NCI-H460 (cell line): ENCODE results near the gene CADM1. TPM values are rescaled to one million over a fixed set of nuclear protein-coding genes. Genes with fewer than 3 reads are reported as not detected.

Experiments
- DNase-seq: peaks from one replicate; pipeline ENCODE4 v3.0.0-alpha.2; 2016; ENCODE audit warnings: low read depth; ENCODE audit errors: extremely low read depth
- total RNA-seq: library from RNA; depleted of rRNA; stranded (reverse); fragments of >200 nt; shearing (Covaris generic); gene quantifications from 2 replicates; pipeline ENCODE4 v1.2.3, GENCODE V29; 2014

The CADM1 gene
- total RNA-seq, 1 experiment from 2014 or later = 0.35 TPM

DNA sequence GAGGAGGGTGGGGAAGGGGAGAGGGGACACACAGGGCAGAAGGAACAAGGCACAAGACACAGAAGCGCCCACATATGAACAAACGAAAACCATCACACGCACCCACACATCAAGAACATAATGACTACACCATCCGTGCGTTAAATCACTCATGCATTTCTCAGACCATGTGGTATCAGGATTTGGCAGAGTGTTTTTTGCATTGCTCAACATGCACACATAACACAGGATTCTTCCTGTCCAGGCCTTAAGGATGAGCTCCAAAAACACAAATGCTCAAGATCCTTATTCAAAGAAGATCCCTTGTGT, 309.5 kb downstream of the CADM1 start:
- DNase-seq = no peak

DNA sequence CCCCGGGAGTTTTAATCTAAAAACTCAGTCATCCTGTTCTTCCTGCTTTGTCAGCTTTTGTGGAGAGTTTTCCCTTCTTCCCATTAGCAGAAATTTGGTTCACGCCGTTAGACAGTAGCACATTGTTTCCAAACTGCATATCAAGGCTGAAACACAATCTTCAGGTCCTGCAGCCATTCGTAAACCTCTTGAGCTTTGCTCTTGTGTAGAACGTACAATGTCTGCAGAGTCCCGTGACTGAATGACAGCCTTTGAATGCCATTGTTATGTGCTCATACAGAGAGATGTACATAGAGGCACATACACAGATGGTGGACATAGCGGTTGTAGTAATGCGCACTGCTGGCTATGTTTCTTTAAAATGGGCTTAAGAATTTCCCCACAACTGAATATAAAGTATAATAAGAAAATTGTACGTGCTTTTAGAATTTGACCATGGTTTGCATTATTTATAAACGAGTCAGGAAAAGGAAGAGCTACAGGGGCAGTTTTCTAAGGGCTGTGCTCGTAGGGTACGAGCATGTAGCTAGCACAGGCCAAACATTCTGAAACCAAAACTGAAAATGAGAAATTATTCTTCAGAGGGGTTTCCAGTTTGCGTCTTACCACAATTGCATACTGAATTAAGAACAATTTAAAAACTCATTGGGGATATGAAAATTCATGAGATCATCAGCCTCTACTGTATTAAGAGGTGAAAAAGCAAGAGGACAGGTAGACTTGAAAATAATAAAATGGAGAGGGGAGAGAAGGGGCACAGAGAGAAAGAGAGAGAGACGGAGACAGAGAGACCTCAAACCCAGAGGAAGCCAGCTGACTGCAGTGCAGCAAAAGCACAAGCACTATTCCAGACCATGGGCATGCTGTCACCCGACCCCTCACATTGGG, 310.1 kb downstream of the CADM1 start:
- DNase-seq = no peak

DNA sequence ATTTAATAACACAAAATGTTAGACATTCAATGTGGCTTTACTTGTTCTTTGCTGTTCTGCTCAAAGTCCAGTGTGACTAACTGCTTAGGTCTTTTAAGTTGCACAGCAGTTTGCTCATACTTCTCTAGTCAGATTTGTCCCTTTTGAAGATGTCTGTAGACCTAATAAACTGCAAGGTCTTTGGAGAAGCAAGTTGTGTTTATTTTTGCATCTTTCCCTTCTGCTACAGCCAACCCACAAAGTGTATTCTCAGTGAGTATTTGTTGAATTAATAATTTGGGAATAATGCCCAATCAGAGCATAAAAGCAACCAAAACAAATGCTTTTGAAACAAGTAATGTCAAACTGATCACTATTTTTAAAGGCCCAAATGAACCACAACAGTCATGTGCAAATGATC, 312.5 kb downstream of the CADM1 start:
- no peak for DNase-seq

DNA sequence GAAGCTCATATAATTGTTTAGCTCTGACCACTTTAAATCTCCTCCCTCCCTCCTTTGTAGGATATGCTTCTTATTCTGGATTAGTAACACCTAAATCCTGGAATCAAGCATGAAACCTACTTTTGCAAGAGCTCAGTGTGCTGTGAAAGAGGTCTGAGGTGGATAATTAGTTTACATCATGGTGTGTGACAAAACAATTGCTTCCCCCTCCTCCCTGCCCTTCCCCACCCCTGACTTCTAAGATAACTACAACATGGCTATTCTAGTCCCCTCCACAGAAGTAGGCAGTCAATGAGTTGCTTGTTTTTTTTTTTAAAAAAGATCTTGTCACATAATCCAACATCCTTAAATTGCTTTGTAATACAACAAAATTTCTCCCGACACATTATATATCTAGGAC, 314.0 kb downstream of the CADM1 start:
- no peak for DNase-seq

DNA sequence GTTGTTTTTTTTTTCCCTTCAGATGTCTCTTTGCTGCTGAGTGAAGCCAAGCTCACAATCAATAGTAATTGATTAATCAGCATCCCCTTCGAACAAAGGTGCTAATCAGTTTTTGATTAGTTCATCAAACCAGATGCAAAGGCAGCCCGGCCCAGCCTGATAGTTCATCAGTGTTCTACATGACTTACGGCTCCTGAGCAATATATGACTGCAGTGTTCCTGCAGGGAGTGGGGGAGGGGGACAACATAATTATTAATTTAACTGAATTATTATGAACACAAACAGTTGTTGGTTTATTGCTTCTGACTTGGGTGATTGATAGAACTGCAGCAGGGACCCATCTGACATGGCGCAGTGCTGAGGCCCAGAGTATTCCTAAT, 315.3 kb downstream of the CADM1 start:
- DNase-seq = no peak

DNA sequence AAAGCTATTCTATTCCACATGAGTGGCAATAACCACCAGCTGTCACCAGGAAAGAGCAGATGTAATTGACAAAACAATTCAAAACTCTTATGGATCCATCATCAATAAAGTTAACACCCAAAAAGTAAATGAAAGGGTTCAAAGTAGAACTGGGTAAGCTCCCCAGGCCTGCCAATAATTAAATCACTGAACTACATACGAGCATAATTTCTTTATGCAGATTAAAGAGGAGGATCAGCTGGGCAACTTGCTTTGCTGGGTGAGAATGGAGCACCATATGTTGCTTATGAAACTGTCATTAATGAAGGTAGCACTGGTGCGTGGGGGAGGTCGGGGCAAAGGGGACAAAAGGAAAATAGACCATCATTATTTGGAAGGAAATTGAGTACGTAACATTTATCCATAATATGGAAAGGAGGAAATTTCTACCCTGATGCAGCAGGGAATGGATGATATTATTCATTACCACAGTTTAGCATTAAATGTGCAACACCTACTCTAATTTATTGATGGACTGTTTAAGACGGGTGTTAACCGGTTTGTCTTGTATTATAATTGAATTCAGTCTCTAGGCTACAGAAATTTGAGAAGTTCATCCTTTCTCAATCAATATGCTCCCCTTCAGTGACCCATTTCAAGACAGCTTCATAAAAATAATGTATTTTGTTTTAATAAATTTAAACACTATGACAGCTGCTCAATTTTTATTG, 315.9 kb downstream of the CADM1 start:
- no peak for DNase-seq

DNA sequence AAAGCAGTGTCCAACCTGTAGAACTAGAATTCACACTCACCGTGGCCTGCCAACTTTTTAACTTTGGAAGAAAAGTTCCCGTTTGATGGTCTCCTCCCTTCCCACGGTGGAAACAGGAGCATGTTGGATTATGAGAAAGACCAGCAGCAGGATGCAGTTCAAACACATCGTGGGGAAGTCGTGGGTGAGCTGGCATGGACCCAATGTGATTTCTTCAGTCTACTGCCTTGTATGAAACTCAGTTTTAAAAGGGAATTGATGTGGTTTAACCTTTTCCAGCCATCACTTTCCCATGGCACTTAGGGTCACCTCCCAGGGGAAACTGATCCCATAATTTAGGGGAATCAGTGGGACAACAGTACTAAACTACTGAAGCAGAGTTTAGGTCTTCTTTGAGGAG, 318.3 kb downstream of the CADM1 start:
- DNase-seq = no peak

DNA sequence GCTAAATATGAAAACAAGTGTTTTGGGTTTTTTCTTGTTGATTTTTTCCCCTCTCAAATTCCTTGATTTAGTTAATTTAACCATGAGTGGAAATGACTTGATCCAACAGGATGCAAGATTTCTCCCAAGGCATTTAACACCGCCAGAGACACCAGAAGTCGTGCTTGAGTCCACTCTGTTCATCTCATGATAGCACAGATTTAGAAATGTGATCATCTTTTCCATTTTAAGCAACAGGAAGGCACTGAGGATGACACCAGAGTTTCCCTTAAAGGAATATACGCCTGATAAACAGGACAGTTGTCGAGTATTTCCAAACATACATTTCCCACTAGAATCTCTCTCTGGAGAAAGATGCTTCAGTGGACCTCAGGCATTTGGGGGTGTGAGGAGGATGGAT, 318.7 kb downstream of the CADM1 start:
- no peak for DNase-seq

DNA sequence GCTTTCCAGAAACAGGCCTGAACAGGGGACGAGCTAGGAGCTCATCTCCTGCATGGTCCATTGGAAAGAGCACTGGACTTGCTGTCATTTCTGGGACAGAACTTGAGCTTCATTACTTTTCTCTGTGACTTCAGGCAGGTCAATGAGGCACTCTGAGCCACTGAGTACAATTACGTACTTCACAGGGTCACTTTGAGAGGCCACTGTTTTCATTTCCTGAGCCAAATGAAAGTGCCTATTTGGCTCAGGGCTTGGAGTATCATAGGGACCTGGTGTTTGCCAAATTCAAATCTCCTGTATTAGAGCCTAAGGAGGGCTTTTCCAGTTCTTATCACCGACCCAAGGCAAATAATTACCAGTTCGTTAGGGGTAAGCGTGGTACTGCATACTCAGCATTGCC, 319.3 kb downstream of the CADM1 start:
- DNase-seq = no peak

DNA sequence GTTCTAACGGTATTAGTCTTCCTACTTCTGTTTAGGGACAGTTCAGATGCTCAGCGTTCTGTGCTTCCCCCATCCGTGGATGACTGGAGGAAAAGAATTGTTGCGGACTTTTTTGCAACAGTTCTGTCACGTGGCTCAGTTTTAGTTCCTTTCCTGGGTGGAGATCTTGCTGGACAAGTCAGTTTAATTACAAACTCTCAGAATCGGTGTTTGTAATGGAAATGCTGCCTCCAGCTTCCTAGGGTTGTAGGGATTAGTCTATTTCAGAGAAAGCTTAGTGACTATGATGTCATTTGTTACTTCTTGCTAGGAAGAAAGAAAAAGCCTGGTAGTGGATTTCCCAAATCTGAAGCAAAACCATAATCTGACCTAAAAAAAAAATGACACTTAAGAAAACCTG, 320.4 kb downstream of the CADM1 start:
- DNase-seq = no peak

DNA sequence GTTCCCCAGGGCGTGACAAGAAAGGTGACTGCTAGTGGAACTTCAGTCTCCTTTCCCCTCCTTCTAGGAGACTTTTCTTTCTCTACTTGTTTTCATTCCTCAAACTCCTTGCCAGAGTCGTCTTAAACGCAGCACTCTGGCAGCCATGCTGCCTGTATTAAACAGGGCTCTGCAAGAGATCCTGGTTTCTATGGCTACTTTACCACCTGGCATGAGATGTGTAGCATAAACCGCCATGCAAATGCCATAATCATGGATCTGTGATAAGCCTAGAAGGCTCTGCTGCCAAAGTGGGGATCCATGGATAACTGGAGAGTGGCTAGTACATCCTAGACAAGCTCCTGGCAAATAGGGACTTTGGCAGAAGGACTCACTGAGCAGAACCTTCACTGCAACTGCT, 321.1 kb downstream of the CADM1 start:
- DNase-seq = no peak

DNA sequence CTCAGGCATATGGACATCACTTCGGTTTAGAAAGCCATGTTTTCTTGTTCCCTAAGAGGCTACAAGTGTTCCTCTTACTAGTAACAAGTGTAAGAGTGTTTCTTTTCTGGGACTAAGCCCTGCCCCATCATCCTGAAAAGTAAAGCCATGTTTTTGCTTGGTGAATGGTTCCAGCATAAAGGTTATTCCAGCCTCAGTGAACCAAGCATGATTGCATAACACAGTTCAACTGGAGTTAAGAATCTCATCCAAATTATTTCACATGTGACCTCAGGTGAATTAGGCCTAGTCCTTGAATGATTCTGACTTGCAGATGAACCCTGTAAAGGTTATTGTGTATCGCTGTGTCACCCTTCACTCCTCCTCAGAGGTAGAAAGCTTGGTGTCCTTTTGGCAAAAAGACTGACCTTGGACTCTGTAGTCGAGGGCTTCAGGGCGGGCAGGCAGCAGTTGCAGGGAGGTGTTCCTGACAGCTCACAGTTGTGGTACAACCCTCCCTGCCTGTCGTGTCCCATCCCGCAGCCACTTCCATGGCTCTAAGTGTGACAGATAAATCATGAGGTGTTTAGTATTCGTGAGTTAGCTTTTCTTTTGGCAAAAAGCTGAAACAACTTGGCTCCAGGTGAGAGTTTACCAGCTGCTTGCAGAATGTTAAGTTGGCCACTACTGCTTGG, 321.8 kb downstream of the CADM1 start:
- DNase-seq = no peak

DNA sequence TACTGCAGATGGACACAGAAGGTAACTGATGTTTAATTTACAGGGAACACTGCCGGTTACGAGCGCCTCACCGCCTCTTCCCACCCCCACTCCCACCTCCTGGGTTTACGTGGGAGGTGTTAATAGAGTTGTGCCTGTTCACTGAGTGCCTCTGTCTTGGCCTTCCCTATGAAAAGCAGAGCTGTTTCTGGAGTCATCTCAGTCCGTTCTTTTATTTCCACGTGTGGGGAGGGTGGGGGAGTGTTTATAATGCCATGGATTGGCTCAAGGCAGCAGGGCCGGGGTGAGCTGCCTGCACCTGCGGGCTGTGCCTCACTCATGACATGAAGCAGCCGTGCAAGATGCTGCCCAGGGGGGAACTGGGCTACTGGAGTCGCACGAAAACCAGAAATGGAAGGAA, 322.7 kb downstream of the CADM1 start:
- DNase-seq = no peak

DNA sequence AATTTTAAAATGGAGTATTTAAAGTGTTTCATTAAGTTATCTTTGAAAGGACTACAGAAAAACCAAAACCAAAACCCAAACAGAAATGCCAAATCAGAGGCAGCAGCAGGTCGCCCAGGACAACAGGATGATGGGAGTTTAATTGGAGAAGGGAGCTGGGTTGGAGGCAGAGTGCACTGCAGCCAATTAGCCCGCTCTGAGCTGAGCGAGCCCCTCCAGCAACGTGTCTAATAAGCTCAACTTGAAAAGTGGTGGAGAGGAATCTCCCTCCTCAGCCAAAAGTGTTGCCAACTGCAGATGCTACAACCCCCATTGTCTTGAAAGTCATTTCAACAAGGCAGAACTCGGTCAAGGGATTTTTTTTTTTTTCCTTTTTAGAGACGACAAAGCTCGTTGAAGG, 323.9 kb downstream of the CADM1 start:
- DNase-seq = no peak

DNA sequence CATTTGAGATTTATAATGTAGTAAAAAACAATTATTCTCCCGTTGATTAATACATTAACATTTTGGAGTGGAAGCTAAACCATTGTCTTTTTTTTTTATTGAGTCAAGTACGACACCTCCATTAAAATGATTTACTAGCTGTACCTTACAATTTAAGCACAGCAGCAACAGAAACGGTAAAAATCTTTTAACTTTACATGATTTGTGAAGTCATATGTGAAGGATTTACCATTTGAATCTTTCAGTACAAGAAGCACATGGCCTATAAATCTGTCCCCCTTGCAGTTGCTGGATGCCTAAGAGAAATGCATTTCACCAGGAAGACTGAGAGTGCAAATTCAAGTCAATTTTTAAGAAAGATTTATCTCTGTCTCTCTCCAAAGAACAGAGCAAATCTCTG, 324.6 kb downstream of the CADM1 start:
- no peak for DNase-seq

DNA sequence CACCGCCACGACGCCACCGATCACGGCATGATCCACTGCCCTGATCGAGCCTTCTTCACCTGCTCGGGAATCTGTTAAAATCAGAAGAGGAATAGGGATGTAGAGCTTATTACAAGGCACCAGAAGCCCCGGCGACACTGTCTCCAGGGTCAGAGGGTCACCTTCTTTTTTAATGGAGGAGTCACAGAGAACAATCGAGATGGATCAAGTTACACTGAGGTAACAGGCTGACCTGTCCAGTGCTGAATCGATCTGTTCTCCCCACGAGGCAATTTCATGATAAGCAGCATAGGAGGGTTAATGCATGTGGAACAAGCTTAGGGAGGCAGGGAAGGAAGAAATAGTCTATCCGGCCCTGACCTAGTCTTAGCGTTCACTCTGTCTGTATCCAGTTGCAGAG, 325.5 kb downstream of the CADM1 start:
- DNase-seq = no peak

DNA sequence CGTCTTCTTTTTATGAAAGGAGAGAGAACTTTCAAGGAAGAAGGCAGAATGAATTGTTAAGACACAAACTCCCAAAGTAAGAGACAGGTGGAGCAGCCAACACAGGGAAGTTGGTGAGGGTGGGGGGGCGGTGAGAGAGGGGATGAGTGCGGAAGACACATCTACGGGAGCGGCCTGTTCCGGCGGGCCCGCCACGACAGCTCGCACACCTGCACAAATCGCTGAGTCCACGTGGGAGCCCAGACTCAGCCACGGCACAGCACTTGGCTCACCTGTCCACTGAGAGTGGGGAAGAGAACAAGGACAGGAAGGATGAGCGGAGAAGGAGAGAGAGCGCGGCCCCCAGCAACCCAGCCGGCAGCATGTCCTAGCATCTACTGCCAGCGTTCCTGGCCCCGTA, 331.1 kb downstream of the CADM1 start:
- no peak for DNase-seq

DNA sequence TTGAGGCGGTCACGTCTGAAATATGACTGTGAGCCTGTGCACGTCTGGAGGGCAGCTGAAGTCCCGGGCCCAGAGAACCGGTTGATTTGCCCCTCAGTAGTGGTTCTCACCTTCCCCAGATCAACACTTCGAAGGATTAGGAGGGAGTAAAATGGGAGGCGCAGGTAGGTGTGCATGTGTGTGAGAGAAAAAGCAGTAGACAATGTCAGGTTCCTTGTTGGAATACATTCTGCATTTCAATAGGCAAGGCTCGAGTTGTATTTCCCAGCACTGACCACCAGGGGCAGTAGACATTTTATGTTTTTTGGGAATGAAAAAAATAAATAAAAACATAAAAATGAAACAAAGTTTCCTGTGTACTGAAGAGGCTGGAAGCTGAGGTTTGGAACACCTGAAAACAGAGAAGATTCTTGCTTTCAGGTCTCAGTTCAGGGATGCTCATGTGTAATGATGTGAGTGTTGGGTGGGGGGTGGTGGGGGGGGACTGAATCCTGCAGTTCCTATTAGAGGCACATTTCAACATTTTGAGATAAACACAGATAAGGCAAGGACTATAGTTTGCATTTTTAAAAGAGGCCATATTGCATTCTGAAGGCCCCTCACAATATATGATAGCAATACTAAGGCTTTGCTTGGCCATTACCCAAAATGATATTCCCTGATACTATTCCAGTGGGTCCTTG, 333.9 kb downstream of the CADM1 start:
- DNase-seq = no peak

DNA sequence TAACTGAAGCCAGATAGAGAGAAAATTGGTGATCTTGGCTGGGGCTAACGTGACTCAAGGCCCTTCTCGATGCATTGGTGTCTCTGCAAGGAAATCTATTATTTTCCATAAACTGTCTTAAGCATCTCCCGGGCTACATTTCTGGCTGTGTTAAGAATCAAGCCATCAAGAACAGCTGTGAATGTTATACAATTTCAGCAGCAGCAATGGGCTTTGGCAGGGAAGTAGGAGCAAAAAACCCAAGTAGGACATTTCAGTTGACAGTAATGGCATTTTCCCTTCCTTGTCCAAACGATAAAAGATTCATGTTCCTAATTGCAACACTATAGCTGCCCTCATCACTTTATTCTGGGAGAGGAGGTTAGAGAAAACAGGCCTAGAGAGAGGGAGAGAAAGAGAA, 335.0 kb downstream of the CADM1 start:
- DNase-seq = no peak

DNA sequence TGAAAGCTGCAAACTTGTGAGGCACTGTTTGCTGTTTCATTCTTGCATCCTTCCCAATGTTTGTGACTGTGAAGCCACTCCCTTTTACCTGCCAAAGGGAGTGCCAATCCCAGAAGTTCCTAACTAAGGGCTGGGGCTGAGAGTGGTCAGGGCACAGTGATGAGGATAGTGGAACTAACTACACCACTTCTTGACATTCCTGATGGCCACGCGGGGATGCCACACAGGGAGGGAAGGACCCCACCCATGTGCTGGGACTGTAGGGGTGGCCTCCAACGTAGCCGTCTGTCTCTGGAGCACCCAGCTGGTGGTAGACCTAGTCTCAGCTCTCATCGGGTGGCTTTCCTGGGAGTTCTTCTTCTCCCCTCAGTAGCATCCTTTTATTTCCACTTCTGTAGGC, 335.5 kb downstream of the CADM1 start:
- no peak for DNase-seq

DNA sequence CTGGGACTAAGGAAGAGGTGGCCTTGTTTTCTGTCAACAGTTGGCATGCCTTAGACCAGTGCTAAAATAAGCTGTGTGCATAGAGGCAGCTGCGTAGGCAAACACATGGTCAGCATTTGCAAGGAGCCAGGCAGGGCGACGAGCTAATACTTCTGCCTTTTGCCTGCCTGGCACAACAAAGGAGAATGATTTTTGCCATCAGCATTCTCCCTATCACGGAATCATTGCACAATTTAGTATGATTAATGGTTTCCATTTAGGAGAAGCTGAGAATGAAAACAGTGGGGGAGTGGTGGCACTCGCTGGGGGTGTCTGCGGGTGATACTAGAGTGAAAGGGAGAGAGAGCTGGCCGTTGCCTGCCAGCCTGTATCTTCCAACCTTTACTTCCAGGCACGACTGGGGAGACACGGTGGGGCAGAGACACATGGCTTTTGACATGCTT, 336.0 kb downstream of the CADM1 start:
- no peak for DNase-seq
